ENCODE measurements around the gene SH3GL3. TPM values are rescaled to one million over a fixed set of nuclear protein-coding genes. Genes with fewer than 3 reads are reported as not detected.

SH3GL3 gene
- total RNA-seq, 1 donor from 2014 or later = 3.3 TPM

GRCh38 chr15:83512459-83512858, 65.3 kb downstream of the SH3GL3 start:
- no peak for ATAC-seq

- no peak for ATAC-seq
Observed at GRCh38 chr15:83514584-83514983, 67.4 kb downstream of the SH3GL3 start.

GRCh38 chr15:83515164-83515563, 68.0 kb downstream of the SH3GL3 start:
- ATAC-seq = no peak

GRCh38 chr15:83516935-83517334, 69.8 kb downstream of the SH3GL3 start:
- ATAC-seq = no peak

- ATAC-seq = no peak
Observed at GRCh38 chr15:83526319-83526718, 79.2 kb downstream of the SH3GL3 start.

- ATAC-seq = no peak
Observed at GRCh38 chr15:83533410-83533962, 86.3 kb downstream of the SH3GL3 start.

- no peak for ATAC-seq
Observed at GRCh38 chr15:83537606-83538005, 90.5 kb downstream of the SH3GL3 start.

GRCh38 chr15:83538682-83539081, 91.5 kb downstream of the SH3GL3 start:
- no peak for ATAC-seq

GRCh38 chr15:83545804-83546511, 98.8 kb downstream of the SH3GL3 start:
- ATAC-seq = peak; percentile 51

GRCh38 chr15:83546512-83546888, 99.4 kb downstream of the SH3GL3 start:
- no peak for ATAC-seq

- no peak for ATAC-seq
Observed at GRCh38 chr15:83547168-83547567, 100.0 kb downstream of the SH3GL3 start.

- ATAC-seq = no peak
Observed at GRCh38 chr15:83549623-83550022, 102.5 kb downstream of the SH3GL3 start.

GRCh38 chr15:83554558-83554957, 107.4 kb downstream of the SH3GL3 start:
- ATAC-seq = no peak

GRCh38 chr15:83555383-83555782, 108.2 kb downstream of the SH3GL3 start:
- ATAC-seq = no peak

- no peak for ATAC-seq
Observed at GRCh38 chr15:83556068-83556467, 108.9 kb downstream of the SH3GL3 start.

- ATAC-seq = peak; percentile 52
Observed at GRCh38 chr15:83556754-83557153, 109.6 kb downstream of the SH3GL3 start.

GRCh38 chr15:83558146-83558545, 111.0 kb downstream of the SH3GL3 start:
- ATAC-seq = no peak

- ATAC-seq = peak; percentile 88
Observed at GRCh38 chr15:83559310-83559966, 112.3 kb downstream of the SH3GL3 start.

GRCh38 chr15:83561661-83562060, 114.5 kb downstream of the SH3GL3 start:
- ATAC-seq = no peak

GRCh38 chr15:83565138-83565537, 118.0 kb downstream of the SH3GL3 start:
- ATAC-seq = no peak

GRCh38 chr15:83565553-83566159, 118.5 kb downstream of the SH3GL3 start:
- ATAC-seq = no peak

GRCh38 chr15:83567318-83567717, 120.2 kb downstream of the SH3GL3 start:
- ATAC-seq = no peak

- no peak for ATAC-seq
Observed at GRCh38 chr15:83569341-83569740, 122.2 kb downstream of the SH3GL3 start.

GRCh38 chr15:83570756-83571155, 123.6 kb downstream of the SH3GL3 start:
- no peak for ATAC-seq
